AG10803 (cell line): ENCODE data around the gene SLC9A9.

Experiments used
- DNase-seq: peaks from one replicate; pipeline ENCODE4 v3.0.0; 2010; ENCODE audit warnings: low read depth
- H3K4me3 ChIP-seq: 2 replicates; pipeline ENCODE4 v1.5.1; 2011; ENCODE audit warnings: mild to moderate bottlenecking, low read length, control low read depth
- TF ChIP-seq, protein P1 (sequence below): conservative IDR thresholded peaks from 2 replicates; pipeline ENCODE4 v1.5.1; 2011; ENCODE audit warnings: mild to moderate bottlenecking, low read length, control low read depth, inconsistent platforms

SLC9A9 gene

DNA sequence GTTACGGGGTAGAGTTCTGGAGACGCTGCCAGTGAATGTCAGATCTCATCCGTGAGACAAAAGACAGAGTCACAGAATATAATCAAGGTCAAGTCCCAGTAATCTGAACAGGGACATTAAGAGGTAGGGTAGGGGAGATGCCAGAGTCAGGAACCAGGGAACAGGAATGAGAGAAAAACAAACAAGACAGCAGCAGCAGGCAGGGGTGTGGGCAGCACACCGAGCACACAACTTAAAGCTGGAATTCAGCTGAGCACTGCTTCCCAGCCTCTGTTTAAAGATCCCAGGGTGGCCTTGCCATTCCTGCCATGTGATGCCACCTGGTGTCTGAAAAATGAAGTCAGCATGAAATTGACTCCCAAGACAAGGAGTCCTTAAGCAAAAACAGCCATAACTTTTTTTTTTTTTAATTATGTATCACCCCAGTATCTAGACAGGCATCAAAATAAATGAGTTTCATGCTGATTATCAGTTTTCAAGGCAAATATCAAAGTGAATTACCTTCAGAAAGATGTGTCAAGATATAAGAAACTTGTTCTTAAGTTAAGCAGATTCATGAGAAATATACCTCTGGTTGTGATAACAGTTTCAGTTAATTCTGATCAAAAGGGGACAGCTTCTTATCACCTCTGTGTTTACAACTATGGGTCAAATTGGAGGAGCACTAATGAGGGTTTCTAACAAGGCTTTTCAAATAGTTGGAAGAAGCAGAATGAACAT is 203.7 kb downstream of the SLC9A9 start:
- peak; percentile 84 for DNase-seq
- TF ChIP-seq, protein P1, sequence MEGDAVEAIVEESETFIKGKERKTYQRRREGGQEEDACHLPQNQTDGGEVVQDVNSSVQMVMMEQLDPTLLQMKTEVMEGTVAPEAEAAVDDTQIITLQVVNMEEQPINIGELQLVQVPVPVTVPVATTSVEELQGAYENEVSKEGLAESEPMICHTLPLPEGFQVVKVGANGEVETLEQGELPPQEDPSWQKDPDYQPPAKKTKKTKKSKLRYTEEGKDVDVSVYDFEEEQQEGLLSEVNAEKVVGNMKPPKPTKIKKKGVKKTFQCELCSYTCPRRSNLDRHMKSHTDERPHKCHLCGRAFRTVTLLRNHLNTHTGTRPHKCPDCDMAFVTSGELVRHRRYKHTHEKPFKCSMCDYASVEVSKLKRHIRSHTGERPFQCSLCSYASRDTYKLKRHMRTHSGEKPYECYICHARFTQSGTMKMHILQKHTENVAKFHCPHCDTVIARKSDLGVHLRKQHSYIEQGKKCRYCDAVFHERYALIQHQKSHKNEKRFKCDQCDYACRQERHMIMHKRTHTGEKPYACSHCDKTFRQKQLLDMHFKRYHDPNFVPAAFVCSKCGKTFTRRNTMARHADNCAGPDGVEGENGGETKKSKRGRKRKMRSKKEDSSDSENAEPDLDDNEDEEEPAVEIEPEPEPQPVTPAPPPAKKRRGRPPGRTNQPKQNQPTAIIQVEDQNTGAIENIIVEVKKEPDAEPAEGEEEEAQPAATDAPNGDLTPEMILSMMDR, result peak; percentile 84
- H3K4me3 ChIP-seq, result no peak overlapping the region

DNA sequence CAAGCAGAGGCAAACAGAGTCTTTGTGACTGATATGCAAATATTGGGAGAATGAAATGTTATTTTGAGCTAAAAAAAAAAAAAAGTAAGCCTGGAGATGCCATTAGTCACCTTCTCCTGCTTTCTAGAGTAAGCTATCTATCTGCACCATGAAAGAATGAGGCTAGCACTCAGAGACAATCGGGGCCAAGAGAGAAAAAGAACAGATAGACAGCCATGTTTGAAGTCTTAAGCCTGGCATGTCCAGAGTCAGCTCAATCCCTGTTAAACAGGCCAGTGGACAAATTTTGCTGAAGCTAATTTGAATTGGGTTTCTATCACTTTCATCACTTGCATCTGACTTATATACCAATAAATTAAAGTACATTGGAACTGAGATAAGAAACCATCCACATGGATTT is 204.4 kb downstream of the SLC9A9 start:
- TF ChIP-seq, protein P1, result no peak
- DNase-seq, result no peak
- no peak overlapping the region for H3K4me3 ChIP-seq

DNA sequence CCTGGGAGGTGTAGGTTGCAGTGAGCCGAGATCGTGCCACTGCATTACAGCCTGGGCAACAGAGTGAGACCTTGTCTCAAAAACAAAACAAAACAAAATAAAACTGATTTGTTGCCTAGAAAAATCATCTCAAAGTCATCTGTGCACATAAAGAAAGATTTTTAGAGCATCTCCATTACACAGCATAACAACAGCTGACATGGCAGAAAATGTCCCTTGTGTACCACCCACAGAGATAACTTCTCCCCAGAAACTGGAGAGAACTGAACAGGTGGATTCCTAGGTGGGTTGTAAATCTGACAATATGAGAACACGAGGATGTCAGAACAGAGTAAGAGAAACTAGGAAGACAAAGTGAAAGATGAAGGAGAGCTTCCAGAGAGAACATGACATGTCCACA is 207.5 kb downstream of the SLC9A9 start:
- no peak for DNase-seq
- H3K4me3 ChIP-seq, result no peak overlapping the region
- TF ChIP-seq, protein P1, result no peak

DNA sequence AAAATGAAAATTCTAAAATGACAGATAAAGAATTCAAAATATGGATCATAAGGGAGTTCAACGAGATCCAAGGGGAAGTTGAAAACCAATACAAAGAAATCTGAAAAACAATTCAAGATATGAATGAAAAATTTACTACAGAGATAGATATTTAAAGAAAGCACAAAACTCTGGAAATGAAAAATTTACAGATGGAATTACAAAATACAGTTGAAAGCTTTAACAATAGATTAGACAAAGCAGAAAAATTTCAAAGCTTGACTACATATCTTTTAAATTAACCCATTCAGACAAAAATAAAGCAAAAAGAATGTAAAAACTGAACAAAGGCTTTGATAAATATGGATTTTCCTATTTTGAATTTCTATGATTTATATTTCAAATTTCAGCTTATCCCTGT is 211.1 kb downstream of the SLC9A9 start:
- TF ChIP-seq, protein P1, result no peak
- no peak overlapping the region for H3K4me3 ChIP-seq
- DNase-seq, result no peak

DNA sequence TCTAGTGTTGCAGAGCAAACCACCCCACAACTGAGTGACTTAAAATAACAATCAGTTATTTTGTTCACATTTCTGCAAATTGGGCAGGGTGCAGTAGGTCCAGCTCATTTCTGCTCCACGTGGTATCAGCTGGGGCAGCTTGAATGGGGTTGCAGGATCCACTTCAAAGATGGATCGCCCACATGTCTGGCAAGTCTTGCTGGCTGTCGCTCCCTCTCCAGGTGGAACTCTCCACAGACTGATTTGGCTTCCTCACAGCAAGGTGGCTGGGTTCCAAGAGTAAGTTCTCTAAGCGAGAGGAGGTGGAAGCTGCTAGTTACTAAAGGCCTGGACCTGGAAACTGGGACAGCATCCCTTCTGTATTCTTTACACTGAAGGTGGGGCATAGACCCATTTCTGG is 213.3 kb downstream of the SLC9A9 start:
- TF ChIP-seq, protein P1, result no peak
- H3K4me3 ChIP-seq, result no peak overlapping the region
- DNase-seq, result no peak

DNA sequence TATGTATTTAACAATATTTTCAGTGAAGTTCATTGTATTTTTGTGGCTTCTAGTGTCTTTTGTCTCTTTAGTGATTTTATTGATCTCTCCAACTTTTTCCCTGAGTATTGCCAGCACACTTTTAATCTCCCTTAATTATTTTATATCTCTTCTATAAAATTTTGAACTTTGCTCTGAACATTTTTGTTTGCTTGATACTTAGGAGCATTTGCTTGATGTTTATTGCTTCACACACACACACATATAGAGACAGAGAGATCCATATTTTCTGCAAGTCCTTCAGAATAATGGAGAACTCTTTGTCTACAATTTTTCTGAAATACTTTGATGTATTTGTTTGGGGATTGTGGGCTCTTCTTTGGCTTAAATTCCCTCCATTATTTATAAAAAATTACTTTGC is 213.8 kb downstream of the SLC9A9 start:
- no peak overlapping the region for H3K4me3 ChIP-seq
- TF ChIP-seq, protein P1, result no peak
- DNase-seq, result no peak

DNA sequence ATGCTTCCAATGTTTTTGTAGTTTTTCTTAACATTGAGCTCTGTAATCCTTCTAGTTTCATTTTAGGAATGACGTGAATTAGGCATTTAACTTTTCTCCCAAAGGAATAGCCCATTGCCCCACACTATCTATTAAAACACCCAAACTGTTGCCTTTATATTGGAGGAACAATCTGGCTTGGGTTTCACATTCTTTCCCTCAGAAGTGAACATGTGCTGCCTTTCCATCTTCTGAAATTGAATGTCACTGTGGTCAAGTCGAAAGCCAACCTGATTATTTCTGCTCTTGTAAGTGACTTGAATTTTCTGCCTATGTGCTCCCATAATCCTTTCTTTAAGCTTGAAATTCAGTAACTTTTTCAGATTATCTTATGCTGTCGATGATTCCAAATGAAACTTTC is 214.5 kb downstream of the SLC9A9 start:
- TF ChIP-seq, protein P1, result no peak
- no peak for DNase-seq
- H3K4me3 ChIP-seq, result no peak overlapping the region
